Inferior parietal cortex (tissue), 1 donor: ENCODE data around the gene FHIT.

Experiments used
- DNase-seq: peaks from one replicate; pipeline ENCODE4 v3.0.0-alpha.2; 2016; ENCODE audit errors: extremely low spot score

Gene FHIT

DNA sequence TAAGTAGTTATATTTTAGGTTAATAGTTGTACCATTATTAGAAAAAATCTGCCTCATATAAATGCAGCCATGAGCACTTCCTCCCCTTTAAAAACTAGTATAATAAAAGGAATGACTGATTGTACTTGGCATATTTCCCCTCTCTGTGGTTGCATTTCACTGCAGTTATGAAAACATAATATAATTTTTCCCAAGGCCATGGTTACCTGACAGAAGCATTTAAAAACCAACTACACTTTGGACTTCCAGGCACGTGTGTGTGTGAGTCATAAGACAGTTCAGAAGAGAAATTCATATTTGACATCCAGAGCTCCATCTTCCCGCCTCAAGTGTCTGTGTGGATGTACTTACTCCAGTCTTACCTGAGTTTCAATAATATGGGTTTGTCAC, 1373.2 kb downstream of the FHIT start:
- no peak for DNase-seq

DNA sequence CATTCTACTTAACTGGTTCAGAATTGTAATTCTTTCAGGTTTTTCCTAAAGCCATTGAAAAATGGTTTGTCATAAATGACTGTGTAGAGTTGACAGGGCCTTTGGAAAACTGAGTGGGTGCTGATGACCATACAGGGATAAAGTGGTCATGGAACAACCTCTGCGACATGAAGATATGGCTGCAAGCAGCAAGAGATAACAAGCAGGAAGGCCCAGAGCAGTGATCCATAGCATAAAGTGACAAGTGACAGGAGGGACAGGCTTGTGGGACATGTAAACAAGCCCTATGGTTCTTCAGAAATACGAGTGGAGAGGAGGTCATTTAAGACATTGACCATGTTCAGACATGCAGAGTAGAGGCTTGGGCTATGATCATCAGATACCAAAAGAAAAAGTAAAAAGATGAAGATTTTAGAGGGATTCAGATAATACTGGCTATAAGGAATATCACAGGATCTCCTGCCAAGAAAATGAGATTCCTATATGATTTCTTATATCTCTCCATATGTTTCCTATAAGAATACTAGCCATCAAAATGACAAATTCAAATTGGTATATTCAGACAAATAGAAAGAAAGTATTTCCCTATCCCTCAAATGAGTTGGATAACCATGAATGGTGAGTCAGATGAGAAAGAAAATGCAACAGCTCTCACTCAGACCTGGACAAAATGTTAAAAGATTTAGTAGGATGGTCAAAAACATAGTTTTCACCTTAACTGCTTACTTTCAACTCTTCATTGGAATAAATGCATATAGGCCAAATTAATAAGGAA, 1373.8 kb downstream of the FHIT start:
- no peak for DNase-seq

DNA sequence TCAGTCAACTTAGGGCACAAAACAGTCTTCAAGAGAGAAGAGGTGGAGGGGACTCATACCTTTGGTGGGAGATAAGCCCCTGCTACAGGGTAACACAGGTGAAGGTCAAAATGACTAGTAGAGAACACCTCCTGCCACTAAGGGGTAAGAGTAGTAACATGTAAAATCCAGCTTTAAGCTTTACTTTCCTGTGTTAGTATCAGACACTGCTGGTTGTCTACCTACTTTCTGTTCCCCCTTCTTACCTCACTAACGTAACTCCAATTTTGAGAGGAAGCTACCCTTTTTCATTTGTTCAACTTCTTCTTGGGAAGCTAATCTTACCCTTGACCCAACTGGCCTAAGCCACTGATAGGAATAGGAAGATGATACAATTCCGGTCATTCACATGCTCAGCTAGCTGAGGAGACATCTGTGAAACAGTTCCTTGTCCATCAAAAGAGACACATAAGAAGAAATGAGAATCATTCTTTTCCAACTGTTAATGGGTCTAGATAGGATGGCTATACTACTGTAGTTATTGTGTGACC, 1374.7 kb downstream of the FHIT start:
- DNase-seq: no peak

DNA sequence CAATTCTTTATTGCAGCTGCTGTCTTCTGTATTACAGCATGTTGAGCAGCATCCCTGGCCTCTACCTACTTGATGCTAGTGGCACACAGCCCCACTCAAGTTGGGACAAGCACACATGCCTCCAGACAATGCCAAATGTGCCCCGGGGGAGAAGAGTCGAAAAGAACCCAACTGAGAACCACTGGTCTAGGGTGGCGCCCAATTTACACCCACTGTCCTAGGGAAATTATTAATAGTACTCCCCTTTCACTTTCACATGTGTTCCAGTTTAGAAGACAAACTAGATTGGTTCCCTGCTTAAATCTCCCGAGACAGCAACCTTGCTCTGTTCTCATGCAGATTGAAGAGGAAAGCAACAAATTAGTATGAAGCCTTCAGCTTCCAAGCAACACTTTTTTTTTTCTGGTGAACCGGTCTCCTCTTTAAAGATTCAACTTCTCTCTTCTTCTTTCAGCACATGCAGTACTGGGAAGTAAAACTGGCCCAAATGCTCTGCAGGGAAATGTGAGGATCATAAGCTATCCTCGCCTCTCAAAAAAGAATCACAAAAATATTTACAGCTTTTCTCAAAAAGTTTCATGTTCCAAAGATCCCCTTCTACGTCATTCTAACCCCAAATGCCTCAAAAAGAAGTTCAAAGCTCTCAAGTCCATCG, 1377.5 kb downstream of the FHIT start:
- no peak for DNase-seq

DNA sequence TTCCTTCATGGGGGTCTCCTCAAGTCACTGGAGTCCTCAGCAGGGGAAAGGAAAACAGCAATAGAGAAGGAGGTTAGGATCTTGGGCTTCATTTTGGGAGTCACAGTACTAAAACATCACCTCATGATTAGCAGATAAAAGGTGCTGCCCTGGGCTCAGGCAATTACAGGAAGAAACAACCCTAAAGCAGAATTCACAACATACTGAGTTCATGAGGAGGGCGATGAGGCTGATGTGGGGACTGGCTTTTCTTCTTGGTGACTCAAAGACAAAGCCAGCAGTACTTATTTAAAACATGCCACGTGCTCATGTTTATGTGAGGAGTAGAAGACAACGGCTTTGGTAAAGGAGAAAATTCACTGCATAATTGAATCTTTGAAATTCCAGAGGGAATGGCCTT, 1379.1 kb downstream of the FHIT start:
- DNase-seq: no peak

DNA sequence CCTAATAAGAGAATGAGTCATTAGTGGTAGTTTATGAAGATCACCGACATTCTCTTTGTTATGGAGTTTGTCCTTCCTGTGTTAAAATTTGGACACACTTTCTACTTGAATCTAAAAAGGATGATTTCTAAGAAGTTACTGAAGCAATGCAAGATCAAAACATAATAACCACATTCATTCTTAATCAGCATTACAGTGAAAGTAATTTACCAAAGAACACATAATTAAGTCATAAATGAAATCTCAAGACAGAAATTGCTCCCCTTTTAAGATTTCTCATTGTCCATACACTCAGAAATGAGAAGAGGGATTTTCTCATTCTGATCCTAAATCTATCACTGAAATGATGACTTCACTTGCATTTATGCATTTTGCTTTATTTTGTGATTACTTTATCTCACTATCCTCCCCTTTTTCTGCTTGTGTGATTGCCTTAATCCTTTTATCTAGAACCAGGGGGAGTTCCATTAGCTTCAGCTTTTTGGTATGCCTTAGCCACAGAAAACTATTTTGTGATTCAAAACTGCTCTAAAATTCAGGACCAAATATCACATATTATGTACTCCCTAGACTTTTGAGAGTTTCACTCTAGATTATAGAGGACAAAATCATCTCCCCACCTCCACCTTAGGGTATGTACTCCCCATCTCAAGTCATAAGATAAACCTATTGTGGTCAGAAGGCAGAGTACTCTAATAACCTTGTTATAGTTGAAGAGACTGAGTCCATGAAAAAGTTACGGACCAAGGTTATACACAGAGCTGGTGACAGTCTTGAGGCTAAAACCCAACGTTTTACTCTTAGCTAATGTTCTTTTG, 1383.9 kb downstream of the FHIT start:
- DNase-seq: no peak

DNA sequence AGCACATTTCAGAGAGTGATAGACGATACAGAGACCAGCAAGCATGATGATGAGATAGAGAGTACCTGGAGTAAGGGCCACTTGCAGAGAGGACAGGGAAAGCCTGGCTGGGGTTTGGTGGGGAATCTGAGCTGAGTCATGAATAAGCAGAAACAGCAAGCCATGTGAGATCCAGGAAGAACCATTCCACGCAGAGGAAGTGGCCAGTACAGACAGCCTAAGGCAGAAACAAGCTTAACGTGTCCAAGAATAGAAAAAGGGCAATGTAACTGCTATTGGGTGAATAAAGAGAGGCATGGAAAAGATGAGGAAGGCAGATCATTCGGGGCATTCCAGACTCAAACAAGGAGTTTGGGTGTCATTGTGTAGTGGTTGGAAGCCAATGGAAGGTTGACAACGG, 1385.2 kb downstream of the FHIT start:
- DNase-seq: no peak

DNA sequence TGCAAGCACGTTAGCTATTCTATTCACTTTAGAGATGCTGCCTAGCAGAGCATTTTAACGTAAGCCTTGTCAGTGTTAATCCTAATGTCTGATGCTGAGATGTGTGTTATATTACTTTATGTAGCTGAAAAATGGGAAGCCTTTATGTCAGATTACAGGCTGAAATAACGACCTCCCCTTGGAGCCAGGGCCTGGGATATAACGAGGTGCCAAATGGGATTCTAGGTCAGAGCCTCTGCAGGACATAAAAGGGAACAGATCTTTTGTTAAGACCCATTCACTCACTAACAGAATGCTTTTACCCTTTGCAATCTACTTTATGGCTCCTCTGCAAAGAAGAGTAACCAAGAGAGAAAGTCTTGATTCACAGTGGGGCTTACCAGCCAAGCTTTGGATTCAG, 1385.9 kb downstream of the FHIT start:
- DNase-seq: no peak

DNA sequence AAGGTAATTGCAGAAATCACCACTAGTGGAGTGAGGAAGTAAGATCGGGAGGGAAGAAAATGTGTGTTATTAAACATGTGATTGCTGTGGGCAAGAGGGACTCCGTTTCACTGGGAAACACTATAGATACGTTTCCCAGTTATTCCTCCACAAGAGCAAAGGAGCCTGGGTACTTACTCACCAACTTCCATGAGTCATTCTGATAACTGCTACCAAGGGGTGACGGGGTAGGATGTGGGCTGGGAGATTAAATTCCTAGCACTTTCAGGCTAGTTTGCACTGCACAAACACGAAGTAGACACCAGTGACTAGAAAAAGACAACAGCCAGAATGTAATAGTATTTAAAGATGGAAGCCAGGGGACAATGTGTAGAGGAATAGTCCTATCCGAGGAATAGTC, 1388.6 kb downstream of the FHIT start:
- DNase-seq: no peak

DNA sequence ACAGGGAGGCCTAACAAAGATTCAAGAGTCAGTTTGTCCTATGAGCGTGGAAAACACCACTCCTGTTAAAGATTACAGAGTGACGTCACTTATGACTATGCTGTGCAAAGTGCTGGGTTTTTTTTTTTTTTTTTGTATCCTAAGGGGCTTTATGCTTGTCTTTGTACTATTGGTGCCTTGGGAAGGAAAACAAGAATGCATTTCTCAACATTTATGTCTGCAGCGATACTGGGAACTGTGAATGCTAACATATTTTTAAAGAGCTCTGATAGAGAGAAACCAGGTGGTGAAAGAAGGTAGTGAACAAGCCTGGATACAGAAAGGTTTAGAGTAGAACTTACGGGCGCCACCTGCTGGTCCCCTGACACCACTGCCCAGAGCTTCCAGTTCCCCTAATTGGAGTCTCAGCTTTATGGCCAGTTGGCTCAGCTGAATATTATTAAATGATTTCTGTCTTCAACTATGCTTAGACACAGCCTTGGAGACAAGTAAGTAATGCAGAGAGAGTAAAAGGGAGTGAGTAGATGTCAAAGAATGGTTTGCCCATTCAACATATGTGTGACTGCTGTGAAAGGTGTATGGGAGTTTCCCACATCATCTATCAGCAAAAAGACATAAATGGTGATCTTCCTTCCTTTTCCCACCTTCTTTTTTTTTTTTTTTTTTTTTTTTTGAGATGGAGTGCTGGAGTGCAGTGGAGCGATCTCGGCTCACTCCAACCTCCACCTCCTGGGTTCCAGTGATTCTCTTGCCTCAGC, 1393.5 kb downstream of the FHIT start:
- DNase-seq: peak; percentile 86

DNA sequence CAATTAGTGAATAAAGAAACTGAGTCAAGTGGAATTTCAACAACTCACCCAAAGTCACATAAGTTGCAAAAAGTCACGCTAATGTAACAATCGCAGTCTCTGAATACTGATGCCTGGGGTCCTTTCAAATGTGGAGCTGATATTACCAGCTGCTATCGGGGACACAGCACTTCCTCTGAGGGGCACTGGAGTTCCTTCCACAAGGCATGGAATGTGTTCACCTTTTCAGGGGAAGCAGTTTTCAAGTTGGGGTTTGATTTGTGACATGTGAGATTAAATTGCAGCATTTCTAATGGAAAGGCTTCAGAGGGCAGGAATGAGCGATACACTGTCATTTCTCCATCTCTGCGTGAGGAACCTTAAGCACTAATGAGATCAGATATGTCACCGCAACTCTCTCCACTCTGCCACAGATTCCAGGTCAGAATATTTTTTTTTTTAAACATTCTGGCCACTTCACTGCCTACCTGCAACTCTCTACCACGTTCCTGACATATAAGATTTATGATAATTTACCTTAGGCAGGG, 1394.3 kb downstream of the FHIT start:
- DNase-seq: no peak

DNA sequence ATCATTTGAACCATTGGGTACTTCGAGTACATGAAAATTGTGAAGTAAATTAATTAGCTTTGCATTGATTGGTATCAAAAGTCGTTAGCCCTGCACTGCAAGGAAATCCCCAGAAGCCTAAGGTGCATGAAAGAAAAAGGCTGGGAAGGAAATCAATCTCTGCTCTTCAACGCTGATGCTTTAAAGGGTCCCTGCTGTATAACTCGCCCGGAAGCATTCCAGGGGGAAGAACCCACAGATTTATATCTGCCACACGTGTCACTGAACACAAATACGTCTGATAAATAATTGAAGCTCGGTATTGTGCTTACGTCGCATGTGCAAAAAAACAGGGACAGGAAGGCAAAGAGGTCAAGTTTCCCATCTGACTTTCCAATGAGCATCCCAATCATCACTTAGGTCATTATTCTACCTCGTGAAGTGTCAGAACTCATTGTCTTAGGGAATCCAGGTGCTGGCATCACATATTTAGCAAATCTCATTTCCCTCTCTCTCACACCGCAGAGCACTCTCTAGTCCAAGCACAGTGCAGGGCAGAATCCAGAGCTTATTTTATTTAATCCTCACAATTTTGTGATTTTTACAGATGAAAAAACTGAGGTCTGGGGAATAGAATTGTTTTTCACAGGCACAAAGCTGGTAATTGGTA, 1397.1 kb downstream of the FHIT start:
- DNase-seq: no peak

DNA sequence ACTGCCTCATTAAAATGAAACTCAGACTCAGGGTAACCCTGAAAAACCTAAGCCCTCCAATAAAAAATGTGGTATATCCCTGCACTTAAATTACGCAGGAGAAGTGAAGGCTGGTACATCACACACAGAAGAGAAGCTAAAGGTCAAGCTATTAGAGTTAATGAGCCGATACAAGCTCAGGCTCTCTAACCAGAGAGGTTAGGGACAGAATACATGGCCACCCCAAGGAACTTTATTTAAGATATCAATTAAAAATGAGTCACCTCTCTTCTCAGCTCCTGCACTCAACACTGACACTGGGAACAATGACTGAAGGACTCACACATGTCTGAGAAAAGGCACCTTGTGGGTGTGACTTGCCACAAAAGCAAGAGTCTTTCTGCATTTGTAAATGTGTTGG, 1400.8 kb downstream of the FHIT start:
- DNase-seq: no peak

DNA sequence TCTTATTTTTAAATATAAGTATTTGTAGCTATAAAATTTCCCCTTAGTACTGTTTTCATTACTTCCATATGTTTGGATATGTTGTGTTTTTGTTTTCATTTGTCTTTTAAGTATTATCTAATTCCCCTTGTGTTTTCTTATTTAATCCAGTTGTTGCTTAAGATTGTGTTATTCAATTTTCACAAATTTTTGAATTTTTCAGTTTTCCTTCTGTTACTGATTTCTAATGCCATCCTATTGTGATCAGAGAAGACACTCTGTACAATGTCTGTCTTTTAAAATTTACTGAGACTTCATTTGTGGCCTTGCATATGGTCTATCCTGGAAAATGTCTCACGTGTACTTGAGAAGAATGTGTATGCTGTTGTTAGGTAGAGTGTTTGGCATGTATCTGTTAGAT, 1405.9 kb downstream of the FHIT start:
- DNase-seq: no peak

DNA sequence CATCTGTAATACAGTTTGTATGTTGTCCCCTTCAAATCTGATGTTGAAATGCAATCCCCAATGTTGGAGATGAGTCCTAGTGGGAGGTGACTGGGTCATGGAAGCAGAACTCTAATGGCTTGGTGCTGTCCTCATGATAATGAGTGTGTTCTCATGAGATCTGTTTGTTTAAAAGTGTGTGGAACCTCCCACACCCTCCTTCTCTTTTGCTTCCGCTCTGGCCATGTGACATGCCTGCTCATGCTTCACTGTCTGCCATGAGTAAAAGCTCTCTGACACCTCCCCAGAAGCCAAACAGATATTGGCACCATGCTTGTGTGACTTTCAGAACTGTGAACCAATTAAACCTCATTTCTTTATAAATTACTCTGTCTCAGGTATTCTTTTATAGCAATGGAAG, 1407.4 kb downstream of the FHIT start:
- no peak for DNase-seq

DNA sequence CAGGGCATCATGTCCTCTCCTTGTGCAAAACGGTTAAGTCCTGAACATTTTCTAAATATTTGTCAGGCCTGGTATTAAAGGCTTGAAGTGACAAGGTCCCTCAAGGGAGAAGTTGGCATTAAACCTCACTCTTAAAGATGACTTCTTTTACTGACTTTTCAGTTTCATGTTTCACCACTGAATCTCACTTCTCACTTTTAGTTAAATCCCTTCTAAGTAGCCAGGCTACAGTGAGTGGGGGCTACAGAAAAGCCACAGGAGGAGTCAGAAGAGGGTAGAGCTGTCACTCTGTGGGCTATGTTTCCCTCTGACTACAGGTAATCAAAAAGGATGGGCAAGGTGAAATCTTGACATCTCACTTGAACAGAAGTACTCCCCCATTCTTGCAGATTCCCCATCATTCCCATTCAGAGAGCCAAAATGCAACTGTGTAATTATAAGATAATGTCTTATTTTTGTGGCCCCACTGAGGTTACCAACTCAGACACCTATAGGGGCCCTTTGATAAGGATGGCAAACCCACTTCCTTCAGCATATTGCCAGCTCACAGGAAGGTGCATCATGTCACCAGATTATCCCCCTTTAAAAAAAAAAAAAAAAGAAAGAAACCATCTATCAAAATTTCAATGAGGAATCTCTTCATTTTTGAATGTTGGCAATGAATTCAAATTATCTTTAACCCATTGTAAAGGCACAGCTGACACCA, 1411.3 kb downstream of the FHIT start:
- no peak for DNase-seq

DNA sequence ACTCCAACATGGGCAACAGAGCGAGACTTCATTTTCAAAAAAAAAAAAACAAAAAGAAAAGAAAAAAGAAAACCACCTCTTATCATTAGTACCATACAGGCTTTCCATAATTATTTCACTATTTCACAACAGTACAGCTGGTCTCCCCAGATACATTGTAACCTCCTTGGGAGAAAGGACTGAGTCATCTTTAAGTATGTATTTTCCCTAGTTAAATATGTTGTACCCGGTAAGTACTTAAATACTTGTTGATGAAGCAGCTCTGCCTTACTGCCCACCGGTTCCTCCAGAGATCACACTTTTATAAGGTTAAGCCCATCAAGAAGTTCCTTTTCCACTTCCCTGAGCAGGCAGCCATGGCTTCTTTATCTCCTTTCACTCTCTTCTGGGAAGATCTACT, 1412.0 kb downstream of the FHIT start:
- DNase-seq: no peak

DNA sequence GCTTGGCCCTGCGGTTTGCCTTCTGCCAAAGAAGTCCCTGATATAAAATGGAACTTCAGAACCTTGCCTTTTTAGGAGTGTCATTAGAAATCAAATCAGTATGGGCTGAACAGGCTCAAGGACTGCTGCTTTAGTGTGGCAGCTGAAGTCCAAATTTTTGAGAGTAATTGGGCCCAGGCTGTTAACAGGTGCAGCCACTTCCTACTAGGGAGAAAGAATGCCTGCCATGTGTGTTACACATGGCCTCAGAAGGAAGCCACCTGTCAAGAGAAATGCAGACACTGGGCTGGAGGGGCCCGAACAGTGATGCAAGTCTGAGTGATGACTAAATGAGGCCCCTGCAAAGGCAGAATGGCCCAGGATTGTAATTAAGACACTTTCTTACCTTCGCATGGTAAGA, 1414.7 kb downstream of the FHIT start:
- DNase-seq: no peak

DNA sequence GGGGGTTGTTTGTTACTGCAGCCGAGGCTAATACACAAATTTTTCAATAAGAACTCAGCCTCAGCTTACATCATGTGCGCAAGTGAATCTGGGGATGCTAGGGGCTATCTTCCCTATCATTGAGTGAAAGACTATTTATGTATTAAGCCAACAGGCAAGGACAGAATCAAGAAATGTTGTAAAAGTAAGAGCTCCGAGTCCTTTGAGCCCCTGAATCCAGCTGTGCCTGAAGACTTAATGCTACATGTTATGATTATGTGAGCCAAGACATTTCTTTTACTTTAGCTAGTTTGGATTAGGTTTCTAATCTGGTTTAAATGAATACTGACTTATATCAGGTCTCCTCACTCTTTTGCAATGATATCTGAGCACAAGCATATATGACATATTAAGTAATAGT, 1418.5 kb downstream of the FHIT start:
- no peak for DNase-seq

DNA sequence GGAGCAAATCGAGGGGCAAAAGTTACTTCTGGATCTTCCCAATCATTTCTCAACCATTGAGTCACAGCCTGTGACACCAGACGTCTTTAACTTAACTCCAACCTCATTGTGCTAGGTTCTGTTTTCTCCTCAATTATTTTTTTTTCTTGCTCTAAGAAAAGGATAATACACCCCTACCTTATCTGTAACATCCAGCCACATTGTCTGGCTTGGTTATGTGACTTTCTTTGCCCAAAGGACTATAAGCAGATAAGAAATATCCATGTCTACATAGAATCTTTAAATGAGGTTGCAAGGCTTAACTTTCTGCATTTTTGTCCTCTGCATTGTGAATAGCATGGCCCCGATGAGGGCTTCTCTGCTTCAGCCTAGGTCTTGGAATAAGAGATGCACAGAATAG, 1419.0 kb downstream of the FHIT start:
- no peak for DNase-seq
